H1 (cell line): ENCODE data around the gene LRRC4C. TPM values are rescaled to one million over a fixed set of nuclear protein-coding genes. Genes with fewer than 3 reads are reported as not detected.
A peak's percentile ranks its signal among the peaks of the same experiment; 100 is the strongest.

Experiments used
- CTCF ChIA-PET: fragments of 300-600 bp; sonication (Branson Sonifier 250); formaldehyde crosslinking; loops from one replicate; lab custom pipeline; 2021; ENCODE audit not compliant: partially characterized antibody; lab: Charles Lee
- POLR2A ChIA-PET: fragments of 300-600 bp; sonication (Branson Sonifier 250); formaldehyde crosslinking; loops from one replicate; lab custom pipeline; 2021; ENCODE audit warnings: inconsistent platforms; ENCODE audit not compliant: partially characterized antibody; lab: Charles Lee
- DNase-seq, 2 experiments: peaks; one replicate each; pipeline versions ENCODE4 v3.0.0 to v3.0.0-alpha.2; 2010 to 2022; ENCODE audit warnings: low spot score in 2 of 2, low read depth in 1 of 2, mixed read lengths in 1 of 2
- FAIRE-seq: peaks from 2 replicates; lab custom pipeline; 2011; peaks lifted over from hg19 to GRCh38; lab: Jason Lieb, UNC
- H2AFZ ChIP-seq: 2 replicates; pipeline ENCODE4 v1.8.1; 2012; ENCODE audit warnings: low read length, inconsistent platforms
- H2AK5ac ChIP-seq: 2 replicates; pipeline ENCODE4 v1.6.1; 2013; ENCODE audit warnings: low read depth, low read length
- H2BK120ac ChIP-seq: replicated peaks from 2 replicates; pipeline ENCODE3; 2013; ENCODE audit warnings: low read depth, low read length, inconsistent platforms
- H2BK12ac ChIP-seq: 2 replicates; pipeline ENCODE4 v1.6.1; 2013; ENCODE audit warnings: low read depth, low read length
- H2BK15ac ChIP-seq: 2 replicates; pipeline ENCODE4 v1.6.1; 2013; ENCODE audit warnings: low read length
- H2BK20ac ChIP-seq: 2 replicates; pipeline ENCODE4 v1.6.1; 2013; ENCODE audit warnings: low read length
- H2BK5ac ChIP-seq: 2 replicates; pipeline ENCODE4 v1.6.1; 2013; ENCODE audit warnings: low read depth, low read length
- H3K14ac ChIP-seq: 2 replicates; pipeline ENCODE4 v1.6.1; 2013; ENCODE audit warnings: inconsistent platforms; ENCODE audit not compliant: insufficient read length
- H3K18ac ChIP-seq: 2 replicates; pipeline ENCODE4 v1.6.1; 2013; ENCODE audit warnings: low read length; ENCODE audit errors: extremely low read depth
- H3K23ac ChIP-seq: 2 replicates; pipeline ENCODE4 v1.6.1; 2013; ENCODE audit warnings: inconsistent platforms; ENCODE audit not compliant: insufficient read length
- H3K23me2 ChIP-seq: 2 replicates; pipeline ENCODE4 v1.6.1; 2013; ENCODE audit warnings: low read depth, low read length
- H3K27ac ChIP-seq: 2 replicates; pipeline ENCODE4 v1.6.1; 2011; ENCODE audit warnings: low read depth, low read length, inconsistent platforms
- H3K27me3 ChIP-seq, 4 experiments: replicated peaks in 1 of 4; 1 replicate in 1 of 4; 2 replicates in 3 of 4; pipeline versions ENCODE4 v1.6.1 to v1.8.1; 2011 to 2013; ENCODE audit warnings: low read length in 3 of 4, mild to moderate bottlenecking in 3 of 4, inconsistent platforms in 2 of 4, mixed read lengths in 2 of 4, moderate library complexity in 1 of 4; ENCODE audit not compliant: control insufficient read depth in 3 of 4, insufficient read depth in 3 of 4; ENCODE audit errors: extremely low read depth in 1 of 4
- H3K36me3 ChIP-seq, 4 experiments: 2 replicates each; pipeline versions ENCODE4 v1.6.1 to v1.8.1; 2011 to 2013; ENCODE audit warnings: mild to moderate bottlenecking in 4 of 4, low read length in 3 of 4, moderate library complexity in 2 of 4, control low read depth in 1 of 4, inconsistent platforms in 1 of 4; ENCODE audit not compliant: insufficient read depth in 4 of 4, control insufficient read depth in 2 of 4
- H3K4ac ChIP-seq: replicated peaks from 2 replicates; pipeline ENCODE3; 2013; ENCODE audit warnings: low read length, low read depth, mixed read lengths, inconsistent platforms; ENCODE audit not compliant: insufficient read length
- H3K4me1 ChIP-seq, 4 experiments: replicated peaks in 1 of 4; 1 replicate in 1 of 4; 2 replicates in 3 of 4; pipeline versions ENCODE4 v1.6.1 to v1.8.1; 2011 to 2013; ENCODE audit warnings: low read length in 3 of 4, inconsistent platforms in 2 of 4, mixed read lengths in 1 of 4; ENCODE audit not compliant: insufficient read depth in 4 of 4, control insufficient read depth in 3 of 4
- H3K4me2 ChIP-seq, 2 experiments: 2 replicates each; pipeline versions ENCODE4 v1.6.1 to v1.8.1; 2011 to 2013; ENCODE audit warnings: low read depth in 2 of 2, low read length in 2 of 2, control low read depth in 1 of 2, inconsistent platforms in 1 of 2, mild to moderate bottlenecking in 1 of 2; ENCODE audit not compliant: insufficient read depth in 1 of 2
- H3K4me3 ChIP-seq, 4 experiments: fragments of 200-600, 300-600 bp in 1 of 4; sonication (generic), shearing (Covaris generic), sonication (Bioruptor Twin) in 1 of 4; 2 replicates each; pipeline versions ENCODE4 v1.5.1 to v1.8.1; 2011 to 2016; ENCODE audit warnings: low read length in 4 of 4, low read depth in 3 of 4, control low read depth in 2 of 4, inconsistent platforms in 2 of 4, mild to moderate bottlenecking in 2 of 4, mixed read lengths in 1 of 4, moderate library complexity in 1 of 4; ENCODE audit not compliant: insufficient read depth in 2 of 4; ENCODE audit errors: extremely low read depth in 1 of 4
- H3K56ac ChIP-seq: replicated peaks from 2 replicates; pipeline ENCODE3; 2013; ENCODE audit warnings: low read depth, mild to moderate bottlenecking, mixed read lengths, low read length, inconsistent platforms; ENCODE audit not compliant: insufficient read length
- H3K79me1 ChIP-seq: 2 replicates; pipeline ENCODE4 v1.6.1; 2013; ENCODE audit warnings: low read depth, low read length, control low read depth
- H3K79me2 ChIP-seq, 2 experiments: 2 replicates each; pipeline versions ENCODE4 v1.6.1 to v1.8.1; 2012 to 2013; ENCODE audit warnings: low read length in 2 of 2, mild to moderate bottlenecking in 2 of 2, inconsistent platforms in 1 of 2; ENCODE audit not compliant: insufficient read depth in 2 of 2, control insufficient read depth in 1 of 2
- H3K9ac ChIP-seq, 4 experiments: replicated peaks in 1 of 4; 1 replicate in 1 of 4; 2 replicates in 3 of 4; pipeline versions ENCODE4 v1.6.1 to v1.8.1; 2011 to 2013; ENCODE audit warnings: low read depth in 3 of 4, low read length in 3 of 4, control low read depth in 2 of 4, mild to moderate bottlenecking in 2 of 4, moderate library complexity in 2 of 4, inconsistent platforms in 1 of 4; ENCODE audit errors: extremely low read depth in 1 of 4
- H3K9me3 ChIP-seq, 2 experiments: 2 replicates each; pipeline versions ENCODE4 v1.6.1 to v1.8.1; 2012 to 2013; ENCODE audit warnings: mild to moderate bottlenecking in 2 of 2, moderate library complexity in 2 of 2, control low read depth in 1 of 2, inconsistent platforms in 1 of 2, low read depth in 1 of 2, low read length in 1 of 2, mixed read lengths in 1 of 2; ENCODE audit not compliant: insufficient read depth in 2 of 2
- H4K20me1 ChIP-seq, 2 experiments: replicated peaks in 1 of 2; 2 replicates each; pipeline versions ENCODE3 to v1.8.1; 2011 to 2013; ENCODE audit warnings: inconsistent platforms in 2 of 2, low read length in 2 of 2, mild to moderate bottlenecking in 1 of 2; ENCODE audit not compliant: insufficient read depth in 2 of 2, control insufficient read depth in 1 of 2
- H4K5ac ChIP-seq: 2 replicates; pipeline ENCODE4 v1.6.1; 2013; ENCODE audit warnings: low read length, low read depth, mixed read lengths, inconsistent platforms; ENCODE audit not compliant: insufficient read length
- H4K8ac ChIP-seq: 2 replicates; pipeline ENCODE4 v1.8.0; 2013; ENCODE audit warnings: mild to moderate bottlenecking, moderate library complexity, low read length, inconsistent platforms; ENCODE audit not compliant: insufficient read depth; ENCODE audit errors: extremely low read depth
- H4K91ac ChIP-seq: replicated peaks from 2 replicates; pipeline ENCODE3; 2013; ENCODE audit warnings: low read length, mixed read lengths, inconsistent platforms; ENCODE audit not compliant: insufficient read length
- CEBPB ChIP-seq: IDR thresholded peaks from 2 replicates; pipeline ENCODE4 v1.6.1; 2012; ENCODE audit warnings: low read depth, low read length
- POU5F1 ChIP-seq: IDR thresholded peaks from 2 replicates; pipeline ENCODE4 v1.6.1; 2011; ENCODE audit warnings: low read depth, mild to moderate bottlenecking, low read length, moderate library complexity
- polyA plus RNA-seq, 7 experiments: library from polyadenylated mRNA; depleted of rRNA in 3 of 7; stranded (reverse) in 5 of 7; unstranded in 2 of 7; fragments of >200 nt in 5 of 7; fragments of 200-250 nt in 2 of 7; gene quantifications; 1 replicate in 5 of 7; 2 replicates in 1 of 7; 4 replicates in 1 of 7; pipeline versions ENCODE4 v1.2.1 to v1.2.3, GENCODE V29; 2011 to 2013; ENCODE audit warnings: missing spikeins in 2 of 7, mixed read lengths in 2 of 7
- total RNA-seq: library from RNA; stranded (reverse); fragmentation: NEBNext Ultra II Directional; extraction: Animal tissue kit (Norgen Biotek cat#: 25700); gene quantifications from 2 replicates; pipeline ENCODE4 v1.2.1, GENCODE V29; 2021

The LRRC4C gene
- total and polyA plus RNA-seq, 2 of the 8 experiments (the other 6 are each of a cell fraction or from before 2014, with no cell fraction given), result 0.23 to 2.2 TPM

DNA sequence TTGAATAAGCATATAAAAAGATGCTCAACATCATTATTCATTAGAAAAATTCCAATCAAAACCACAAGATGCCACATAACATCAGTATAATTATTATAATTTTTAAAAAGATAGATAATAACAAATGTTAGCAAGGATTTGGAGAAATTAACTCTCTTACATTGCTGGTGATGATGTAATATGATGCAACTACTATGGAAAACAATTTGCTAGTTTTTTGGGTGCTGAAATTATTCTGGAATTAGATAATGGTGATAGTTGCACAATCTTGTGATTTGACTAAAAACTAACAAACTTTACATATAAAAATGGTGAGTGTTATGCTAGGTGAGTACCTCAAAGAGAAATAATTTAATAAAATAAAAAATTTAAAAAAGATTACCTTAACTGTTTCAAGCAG lies 412.2 kb downstream of the LRRC4C start:
- TF ChIP-seq CEBPB (0 out of 2 replicates have a peak, but pooled peaks have one; percentile 19), POU5F1 (no peak)
- H4K8ac ChIP-seq, result no peak overlapping the region
- no peaks in the 10 kb centered on the region for H3K79me1 ChIP-seq
- no peak overlapping the region for H2BK120ac ChIP-seq
- H3K27me3 ChIP-seq, result no peaks in the 10 kb centered on the region
- H4K5ac ChIP-seq, result no peak overlapping the region
- H3K4me1 ChIP-seq, result peaks cover 0 to 4% (median 0%) of the 10 kb centered on the region in 4 experiments; a peak in 1 of 7 replicates
- H2BK20ac ChIP-seq, result no peak overlapping the region
- CTCF ChIA-PET, result no interaction called here
- H3K4me3 ChIP-seq, result no peak overlapping the region
- no peaks in the 10 kb centered on the region for H3K23me2 ChIP-seq
- no peak overlapping the region for H2AK5ac ChIP-seq
- H3K18ac ChIP-seq, result no peak overlapping the region
- no peak overlapping the region for H4K91ac ChIP-seq
- no peak overlapping the region for H2AFZ ChIP-seq
- H3K4me2 ChIP-seq, result no peak overlapping the region
- H4K20me1 ChIP-seq, result no peaks in the 10 kb centered on the region
- no peak overlapping the region for H3K23ac ChIP-seq
- no peak overlapping the region for H2BK15ac ChIP-seq
- H3K27ac ChIP-seq, result no peak overlapping the region
- H3K9me3 ChIP-seq, result no peaks in the 10 kb centered on the region
- no peak overlapping the region for H3K9ac ChIP-seq
- H2BK12ac ChIP-seq, result no peak overlapping the region
- H3K14ac ChIP-seq, result no peak overlapping the region
- FAIRE-seq, result no peak
- no peaks in the 10 kb centered on the region for H3K36me3 ChIP-seq
- H3K56ac ChIP-seq, result no peak overlapping the region
- no peak overlapping the region for H3K4ac ChIP-seq
- no peak for DNase-seq
- no peak overlapping the region for H2BK5ac ChIP-seq
- H3K79me2 ChIP-seq, result no peaks in the 10 kb centered on the region
- POLR2A ChIA-PET, result no interaction called here
